Thyroid gland (tissue), 4 donors: Measurements from ENCODE around the gene TIAM2.

ENCODE experiments used
- POLR2A ChIP-seq, 2 donors: fragments of 450-650 bp; IDR thresholded peaks; one replicate each; pipeline ENCODE4 v1.6.1; 2017; ENCODE audit warnings: antibody characterized with exemption in 2 of 2, mild to moderate bottlenecking in 2 of 2, moderate library complexity in 1 of 2
- TF ChIP-seq, protein P1 (sequence below), 6 experiments: fragments of 200-600 bp in 3 of 6; fragments of 450-650 bp in 3 of 6; sonication (generic) in 3 of 6; IDR thresholded peaks; one replicate each; pipeline ENCODE4 v1.5.1; 2016 to 2019; ENCODE audit warnings: antibody characterized with exemption in 6 of 6, mild to moderate bottlenecking in 2 of 6, inconsistent platforms in 1 of 6, moderate library complexity in 1 of 6

GRCh38 chr6:155077784-155078183, 82.7 kb downstream of the TIAM2 start:
- TF ChIP-seq, protein P1, sequence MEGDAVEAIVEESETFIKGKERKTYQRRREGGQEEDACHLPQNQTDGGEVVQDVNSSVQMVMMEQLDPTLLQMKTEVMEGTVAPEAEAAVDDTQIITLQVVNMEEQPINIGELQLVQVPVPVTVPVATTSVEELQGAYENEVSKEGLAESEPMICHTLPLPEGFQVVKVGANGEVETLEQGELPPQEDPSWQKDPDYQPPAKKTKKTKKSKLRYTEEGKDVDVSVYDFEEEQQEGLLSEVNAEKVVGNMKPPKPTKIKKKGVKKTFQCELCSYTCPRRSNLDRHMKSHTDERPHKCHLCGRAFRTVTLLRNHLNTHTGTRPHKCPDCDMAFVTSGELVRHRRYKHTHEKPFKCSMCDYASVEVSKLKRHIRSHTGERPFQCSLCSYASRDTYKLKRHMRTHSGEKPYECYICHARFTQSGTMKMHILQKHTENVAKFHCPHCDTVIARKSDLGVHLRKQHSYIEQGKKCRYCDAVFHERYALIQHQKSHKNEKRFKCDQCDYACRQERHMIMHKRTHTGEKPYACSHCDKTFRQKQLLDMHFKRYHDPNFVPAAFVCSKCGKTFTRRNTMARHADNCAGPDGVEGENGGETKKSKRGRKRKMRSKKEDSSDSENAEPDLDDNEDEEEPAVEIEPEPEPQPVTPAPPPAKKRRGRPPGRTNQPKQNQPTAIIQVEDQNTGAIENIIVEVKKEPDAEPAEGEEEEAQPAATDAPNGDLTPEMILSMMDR (IDR thresholded peaks at IDR 0.05), result no peak
- no peak for TF ChIP-seq POLR2A (IDR thresholded peaks at IDR 0.05)
